Left renal cortex interstitium (tissue), 4 donors: ENCODE data around the gene FEV. TPM values are rescaled to one million over a fixed set of nuclear protein-coding genes. Genes with fewer than 3 reads are reported as not detected.
"Not testable (repeated sequence)": the region's sequence is repeated elsewhere in the genome, so short reads cannot be mapped to it uniquely, and the experiment has no call there.

ENCODE experiments used
- DNase-seq, 4 donors: peaks; one replicate each; pipeline ENCODE4 v3.0.0-alpha.2; 2013; ENCODE audit warnings: low read depth in 4 of 4, low spot score in 2 of 4, missing footprints in 1 of 4
- polyA plus RNA-seq, 4 donors: library from polyadenylated mRNA; unstranded; fragments of 120-200 nt; gene quantifications; one replicate each; pipeline ENCODE4 v1.2.1, GENCODE V29; 2013; ENCODE audit not compliant: insufficient read length in 4 of 4

The FEV gene
- polyA plus RNA-seq, 4 donors, result 0.13 TPM; not detected in 3

- no peak for DNase-seq
Observed at GRCh38 chr2:218946621-218947020, 38.4 kb downstream of the FEV start.

GRCh38 chr2:218944759-218945404, 40.1 kb downstream of the FEV start:
- no peak for DNase-seq

- DNase-seq, result not testable (repeated sequence)
Observed at GRCh38 chr2:218931751-218932150, 53.2 kb downstream of the FEV start.

Other genes starting within 250 kb of the FEV start
- 10 to 100 TPM; 44.2 to 57.0 (median 51.7) TPM for gene CYP27A1, start 203.0 kb downstream of the FEV start, polyA plus RNA-seq
- gene PRKAG3, start 153.4 kb downstream of the FEV start, polyA plus RNA-seq, result under 1 TPM in 2 of 4 donors, not detected in 2; 0.07 to 0.17 TPM
- gene WNT6, start 125.4 kb downstream of the FEV start, polyA plus RNA-seq, result under 1 TPM; 0.13 to 0.57 (median 0.41) TPM
- gene WNT10A, start 104.3 kb downstream of the FEV start, polyA plus RNA-seq, result 1 to 10 TPM in 3 of 4 donors, under 1 TPM in 1; 0.98 to 1.2 (median 1.1) TPM
- gene CDK5R2, start 25.5 kb downstream of the FEV start, polyA plus RNA-seq, result under 1 TPM in 2 of 4 donors, not detected in 2; 0.06 to 0.13 TPM
- gene CRYBA2, start 8.2 kb upstream of the FEV start, polyA plus RNA-seq, result not detected
- under 1 TPM; 0.24 to 0.73 (median 0.34) TPM for gene CFAP65, start 56.3 kb upstream of the FEV start, polyA plus RNA-seq
- 1 to 10 TPM; 1.7 to 2.7 (median 1.8) TPM for gene IHH, start 75.7 kb upstream of the FEV start, polyA plus RNA-seq
- gene NHEJ1, start 175.6 kb upstream of the FEV start, polyA plus RNA-seq, result 10 to 100 TPM; 17.5 to 20.3 (median 19.8) TPM
- gene SLC23A3, start 184.8 kb upstream of the FEV start, polyA plus RNA-seq, result 10 to 100 TPM; 10.8 to 30.1 (median 20.6) TPM
- gene CNPPD1, start 191.7 kb upstream of the FEV start, polyA plus RNA-seq, result 10 to 100 TPM; 61.9 to 75.0 (median 65.2) TPM
- gene RETREG2, start 193.1 kb upstream of the FEV start, polyA plus RNA-seq, result 100 to 1,000 TPM; 106 to 125 (median 120) TPM
- gene ZFAND2B, start 221.6 kb upstream of the FEV start, polyA plus RNA-seq, result 10 to 100 TPM; 34.0 to 51.5 (median 43.8) TPM
- gene ABCB6, start 233.8 kb upstream of the FEV start, polyA plus RNA-seq, result 10 to 100 TPM; 34.8 to 50.4 (median 35.0) TPM
- gene ATG9A, start 244.5 kb upstream of the FEV start, polyA plus RNA-seq, result 10 to 100 TPM; 39.7 to 46.4 (median 42.8) TPM
- gene ANKZF1, start 244.6 kb upstream of the FEV start, polyA plus RNA-seq, result 10 to 100 TPM; 36.0 to 86.5 (median 60.2) TPM